Ovary (tissue), 3 donors: ENCODE results near the gene GNAL.

Experiments used
- POLR2A ChIP-seq: fragments of 450-650 bp; IDR thresholded peaks from one replicate; pipeline ENCODE4 v1.6.1; 2017; ENCODE audit warnings: antibody characterized with exemption, mild to moderate bottlenecking, moderate library complexity
- TF ChIP-seq, protein P1 (sequence below), 3 donors: fragments of 450-650 bp in 2 of 3; fragments of 200-600 bp in 1 of 3; IDR thresholded peaks; one replicate each; pipeline versions ENCODE4 v1.5.1 to v1.8.0; 2016 to 2022; ENCODE audit warnings: antibody characterized with exemption in 3 of 3, mild to moderate bottlenecking in 1 of 3
- donor health status: DM: no; HTN: no; CAD: no.

DNA sequence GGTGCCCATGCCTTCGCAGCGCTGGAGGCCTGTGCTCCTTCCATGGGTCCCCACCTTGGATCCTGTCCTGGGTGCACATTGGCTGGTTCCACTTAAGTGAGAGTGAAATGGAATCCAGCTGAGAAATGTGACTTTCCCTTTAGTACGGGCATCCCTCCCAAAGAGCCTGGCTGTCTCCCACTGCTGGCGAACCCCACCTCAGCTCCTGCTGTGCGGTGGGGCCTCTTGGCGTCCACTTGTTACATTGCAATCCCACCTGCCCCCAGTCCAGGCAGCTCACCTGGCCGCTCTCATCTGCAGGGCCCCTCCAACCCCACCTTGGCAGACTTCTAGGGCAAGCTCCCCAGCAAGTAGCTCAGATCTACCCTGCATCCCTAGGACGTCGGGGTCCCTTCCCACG is 35.5 kb upstream of the GNAL start:
- TF ChIP-seq, protein P1, sequence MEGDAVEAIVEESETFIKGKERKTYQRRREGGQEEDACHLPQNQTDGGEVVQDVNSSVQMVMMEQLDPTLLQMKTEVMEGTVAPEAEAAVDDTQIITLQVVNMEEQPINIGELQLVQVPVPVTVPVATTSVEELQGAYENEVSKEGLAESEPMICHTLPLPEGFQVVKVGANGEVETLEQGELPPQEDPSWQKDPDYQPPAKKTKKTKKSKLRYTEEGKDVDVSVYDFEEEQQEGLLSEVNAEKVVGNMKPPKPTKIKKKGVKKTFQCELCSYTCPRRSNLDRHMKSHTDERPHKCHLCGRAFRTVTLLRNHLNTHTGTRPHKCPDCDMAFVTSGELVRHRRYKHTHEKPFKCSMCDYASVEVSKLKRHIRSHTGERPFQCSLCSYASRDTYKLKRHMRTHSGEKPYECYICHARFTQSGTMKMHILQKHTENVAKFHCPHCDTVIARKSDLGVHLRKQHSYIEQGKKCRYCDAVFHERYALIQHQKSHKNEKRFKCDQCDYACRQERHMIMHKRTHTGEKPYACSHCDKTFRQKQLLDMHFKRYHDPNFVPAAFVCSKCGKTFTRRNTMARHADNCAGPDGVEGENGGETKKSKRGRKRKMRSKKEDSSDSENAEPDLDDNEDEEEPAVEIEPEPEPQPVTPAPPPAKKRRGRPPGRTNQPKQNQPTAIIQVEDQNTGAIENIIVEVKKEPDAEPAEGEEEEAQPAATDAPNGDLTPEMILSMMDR (IDR thresholded peaks at IDR 0.05), result no peak
- no peak for TF ChIP-seq POLR2A
